Stimulated activated CD8-positive, alpha-beta memory T cell treated with anti-CD3 and anti-CD28 coated beads, Interleukin-7, amount 100 ng/mL, for 4 hours (primary cell): ENCODE results near the gene FAM50B.

Experiments
- DNase-seq, 2 donors: peaks; one replicate each; pipeline ENCODE4 v3.0.0-alpha.2; 2020; ENCODE audit warnings: low read depth in 2 of 2

FAM50B gene

GRCh38 chr6:3895312-3895653 is 46.1 kb downstream of the FAM50B start:
- no peak for DNase-seq

- DNase-seq: no peak
These were observed 46.6 kb downstream of the FAM50B start for GRCh38 chr6:3895805-3896204.

- DNase-seq: no peak
These were observed 49.3 kb downstream of the FAM50B start for GRCh38 chr6:3898265-3898994.

- DNase-seq: no peak
These were observed 49.9 kb downstream of the FAM50B start for GRCh38 chr6:3899061-3899460.

- no peak for DNase-seq
These were observed 50.8 kb downstream of the FAM50B start for GRCh38 chr6:3899970-3900439.
